ENCODE measurements around the gene COL16A1.

- TF ChIP-seq TCF7L2 (IDR thresholded peaks at IDR 0.05; ENCODE audit: borderline replicate concordance, low read depth, low read length) (no peak), CTCF (tag by site-specific recombination; IDR thresholded peaks at IDR 0.05) (no peak), ZNF23 (tag by site-specific recombination; IDR thresholded peaks at IDR 0.05; ENCODE audit: borderline replicate concordance) (no peak), ZNF274 (IDR thresholded peaks at IDR 0.05; ENCODE audit: low read length) (no peak), ZNF274 (tag by site-specific recombination; IDR thresholded peaks at IDR 0.05; ENCODE audit: borderline replicate concordance) (no peak), SCRT1 (tag by site-specific recombination; IDR thresholded peaks at IDR 0.05; ENCODE audit: borderline replicate concordance) (no peak), ATF2 (tag by site-specific recombination; IDR thresholded peaks at IDR 0.05; ENCODE audit: low read depth) (no peak), KLF9 (tag by site-specific recombination; IDR thresholded peaks at IDR 0.05; ENCODE audit: low read depth) (no peak), YY1 (tag by site-specific recombination; IDR thresholded peaks at IDR 0.05) (no peak), REST (tag by site-specific recombination; IDR thresholded peaks at IDR 0.05) (no peak), ZNF280C (tag by site-specific recombination; IDR thresholded peaks at IDR 0.05) (no peak), ZBTB49 (tag by site-specific recombination; IDR thresholded peaks at IDR 0.05; ENCODE audit: low read depth) (no peak), KLF10 (tag by site-specific recombination; IDR thresholded peaks at IDR 0.05) (no peak), ZNF580 (tag by site-specific recombination; IDR thresholded peaks at IDR 0.05) (no peak)
Measured at GRCh38 chr1:31689854-31690253, 14.0 kb downstream of the COL16A1 start.
